Uterus (tissue), 4 donors: Measurements from ENCODE around the gene MYLIP. TPM values are rescaled to one million over a fixed set of nuclear protein-coding genes. Genes with fewer than 3 reads are reported as not detected.

Experiments
- DNase-seq, 2 donors: peaks; one replicate each; pipeline ENCODE4 v3.0.0-alpha.2; 2019 to 2020
- H3K27ac ChIP-seq, 2 donors: fragments of 200-600 bp; sonication (generic); 1 replicate in 1 of 2; 2 replicates in 1 of 2; pipeline ENCODE4 v1.5.1; 2016 to 2018
- H3K27me3 ChIP-seq, 2 donors: fragments of 200-600 bp; sonication (generic); one replicate each; pipeline ENCODE4 v1.5.1; 2018 to 2019; ENCODE audit warnings: control low read depth in 1 of 2
- H3K36me3 ChIP-seq, 2 donors: fragments of 200-600 bp; sonication (generic); one replicate each; pipeline ENCODE4 v1.5.1; 2019; ENCODE audit warnings: control low read depth in 1 of 2
- H3K4me1 ChIP-seq, 2 donors: fragments of 200-600 bp; sonication (generic); one replicate each; pipeline ENCODE4 v1.5.1; 2018 to 2019; ENCODE audit warnings: control low read depth in 1 of 2
- H3K4me3 ChIP-seq, 2 donors: fragments of 200-600 bp; sonication (generic); 1 replicate in 1 of 2; 2 replicates in 1 of 2; pipeline ENCODE4 v1.5.1; 2018 to 2019; ENCODE audit warnings: mild to moderate bottlenecking in 1 of 2
- H3K9me3 ChIP-seq, 2 donors: fragments of 200-600 bp; sonication (generic); one replicate each; pipeline ENCODE4 v1.5.1; 2019; ENCODE audit warnings: control low read depth in 1 of 2
- POLR2A ChIP-seq, 2 donors: fragments of 450-650 bp; IDR thresholded peaks; one replicate each; pipeline ENCODE4 v1.6.1; 2016; ENCODE audit warnings: antibody characterized with exemption in 2 of 2, mild to moderate bottlenecking in 1 of 2, moderate library complexity in 1 of 2
- intact Hi-C: fragments of 100-400 bp; cut with DNase I; formaldehyde crosslinking; loops from one replicate; pipeline ENCODE4 v1.15.1; 2023; ENCODE audit warnings: low total_unique reads
- total RNA-seq, 4 donors: library from RNA; depleted of rRNA in 3 of 4; stranded (reverse); fragments of >200 nt in 3 of 4; gene quantifications; one replicate each; pipeline versions ENCODE4 v1.1.0 to v1.2.4, GENCODE V29; 2014 to 2023
- TF ChIP-seq, protein P1 (sequence below), 4 experiments: fragments of 200-600 bp in 2 of 4; fragments of 450-650 bp in 2 of 4; sonication (generic) in 2 of 4; IDR thresholded peaks; one replicate each; pipeline ENCODE4 v1.5.1; 2016 to 2019; ENCODE audit warnings: antibody characterized with exemption in 4 of 4, mild to moderate bottlenecking in 2 of 4, moderate library complexity in 1 of 4
- donor health status: DM: yes; HTN: yes; CAD: no.

The MYLIP gene
- total RNA-seq, 4 donors from 2014 or later, result 11.5 to 79.2 (median 58.7) TPM

DNA sequence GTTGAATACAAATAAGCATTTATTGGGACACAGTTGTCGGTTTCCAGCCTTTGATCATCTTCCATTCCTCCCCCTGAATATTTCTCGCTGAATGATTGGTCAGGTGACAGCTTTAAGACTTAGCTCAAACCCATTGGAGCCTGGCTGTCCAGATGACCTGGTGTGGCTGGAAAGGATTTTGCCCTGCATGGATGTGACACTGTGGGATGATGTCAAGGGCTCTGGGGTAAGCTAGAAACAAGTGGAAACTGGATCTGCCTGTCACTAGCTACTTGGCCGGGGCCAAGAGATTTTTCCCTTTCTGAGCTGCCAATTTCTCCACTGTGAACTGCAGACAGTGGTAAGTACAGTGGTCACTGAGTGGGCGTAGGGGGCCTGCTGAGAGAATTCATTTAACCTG, 41.9 kb upstream of the MYLIP start:
- no peaks in the 10 kb centered on the region for H3K36me3 ChIP-seq
- no peak overlapping the region for H3K27ac ChIP-seq
- no peaks in the 10 kb centered on the region for H3K4me1 ChIP-seq
- intact Hi-C loops, result no loop called here
- TF ChIP-seq, protein P1, sequence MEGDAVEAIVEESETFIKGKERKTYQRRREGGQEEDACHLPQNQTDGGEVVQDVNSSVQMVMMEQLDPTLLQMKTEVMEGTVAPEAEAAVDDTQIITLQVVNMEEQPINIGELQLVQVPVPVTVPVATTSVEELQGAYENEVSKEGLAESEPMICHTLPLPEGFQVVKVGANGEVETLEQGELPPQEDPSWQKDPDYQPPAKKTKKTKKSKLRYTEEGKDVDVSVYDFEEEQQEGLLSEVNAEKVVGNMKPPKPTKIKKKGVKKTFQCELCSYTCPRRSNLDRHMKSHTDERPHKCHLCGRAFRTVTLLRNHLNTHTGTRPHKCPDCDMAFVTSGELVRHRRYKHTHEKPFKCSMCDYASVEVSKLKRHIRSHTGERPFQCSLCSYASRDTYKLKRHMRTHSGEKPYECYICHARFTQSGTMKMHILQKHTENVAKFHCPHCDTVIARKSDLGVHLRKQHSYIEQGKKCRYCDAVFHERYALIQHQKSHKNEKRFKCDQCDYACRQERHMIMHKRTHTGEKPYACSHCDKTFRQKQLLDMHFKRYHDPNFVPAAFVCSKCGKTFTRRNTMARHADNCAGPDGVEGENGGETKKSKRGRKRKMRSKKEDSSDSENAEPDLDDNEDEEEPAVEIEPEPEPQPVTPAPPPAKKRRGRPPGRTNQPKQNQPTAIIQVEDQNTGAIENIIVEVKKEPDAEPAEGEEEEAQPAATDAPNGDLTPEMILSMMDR (IDR thresholded peaks at IDR 0.05), result no peak
- no peak for TF ChIP-seq POLR2A (IDR thresholded peaks at IDR 0.05)
- no peaks in the 10 kb centered on the region for H3K9me3 ChIP-seq
- no peak for DNase-seq
- H3K27me3 ChIP-seq, result no peaks in the 10 kb centered on the region
- H3K4me3 ChIP-seq, result no peak overlapping the region

DNA sequence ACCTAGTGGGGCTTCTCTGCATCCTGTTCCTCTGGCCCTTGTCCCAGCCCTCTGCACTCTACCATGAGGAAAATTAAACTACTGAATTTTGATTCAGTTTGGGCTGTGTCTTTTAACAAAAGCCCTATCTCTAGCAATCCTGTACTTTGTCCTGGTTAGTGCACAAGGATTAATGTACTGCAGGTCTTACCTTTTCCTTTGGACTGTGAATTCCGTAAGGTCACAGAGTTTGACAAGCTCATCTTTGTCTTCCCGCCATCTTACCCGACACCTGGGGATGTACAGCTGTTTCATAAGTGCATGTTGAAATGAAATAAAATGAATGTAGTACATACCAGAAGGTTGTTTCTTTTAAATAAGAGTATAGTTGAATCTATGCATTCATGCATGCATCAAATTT, 41.5 kb upstream of the MYLIP start:
- Histone ChIP-seq H3K4me3 (no peak overlapping the region), H3K27ac (no peak overlapping the region)

DNA sequence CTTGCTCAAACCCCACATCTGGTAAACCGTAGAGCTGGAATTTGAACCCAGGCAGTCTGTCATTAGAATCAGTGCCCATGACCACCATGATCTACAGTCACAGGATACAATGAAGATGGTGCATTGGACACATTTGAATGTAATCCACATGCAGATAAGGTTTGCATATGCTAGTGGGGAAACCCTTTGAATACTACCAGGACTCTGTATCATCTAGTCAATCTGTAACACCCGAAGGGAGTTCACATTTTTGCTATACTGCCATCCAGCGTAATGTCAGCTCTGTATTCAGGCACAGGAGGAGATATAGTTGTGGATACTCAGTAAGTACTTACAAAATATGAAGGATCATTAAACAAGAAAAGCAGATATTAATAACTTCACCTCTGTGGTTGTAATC, 40.5 kb upstream of the MYLIP start:
- no peak for TF ChIP-seq POLR2A (IDR thresholded peaks at IDR 0.05)
- TF ChIP-seq, protein P1 (IDR thresholded peaks at IDR 0.05), result no peak
- no peak overlapping the region for H3K27ac ChIP-seq
- H3K4me1 ChIP-seq, result no peaks in the 10 kb centered on the region
- H3K27me3 ChIP-seq, result no peaks in the 10 kb centered on the region
- no peak overlapping the region for H3K4me3 ChIP-seq
- H3K36me3 ChIP-seq, result no peaks in the 10 kb centered on the region
- H3K9me3 ChIP-seq, result no peaks in the 10 kb centered on the region
- DNase-seq, result no peak
- intact Hi-C loops, result no loop called here

More for the DNA sequence above, 41.5 kb upstream of the MYLIP start:
- H3K27me3 ChIP-seq, result no peaks in the 10 kb centered on the region
- intact Hi-C loops, result no loop called here
- DNase-seq, result no peak
- TF ChIP-seq POLR2A (IDR thresholded peaks at IDR 0.05), result no peak
- TF ChIP-seq, protein P1 (IDR thresholded peaks at IDR 0.05), result no peak
- H3K36me3 ChIP-seq, result no peaks in the 10 kb centered on the region
- H3K4me1 ChIP-seq, result no peaks in the 10 kb centered on the region
- no peaks in the 10 kb centered on the region for H3K9me3 ChIP-seq

DNA sequence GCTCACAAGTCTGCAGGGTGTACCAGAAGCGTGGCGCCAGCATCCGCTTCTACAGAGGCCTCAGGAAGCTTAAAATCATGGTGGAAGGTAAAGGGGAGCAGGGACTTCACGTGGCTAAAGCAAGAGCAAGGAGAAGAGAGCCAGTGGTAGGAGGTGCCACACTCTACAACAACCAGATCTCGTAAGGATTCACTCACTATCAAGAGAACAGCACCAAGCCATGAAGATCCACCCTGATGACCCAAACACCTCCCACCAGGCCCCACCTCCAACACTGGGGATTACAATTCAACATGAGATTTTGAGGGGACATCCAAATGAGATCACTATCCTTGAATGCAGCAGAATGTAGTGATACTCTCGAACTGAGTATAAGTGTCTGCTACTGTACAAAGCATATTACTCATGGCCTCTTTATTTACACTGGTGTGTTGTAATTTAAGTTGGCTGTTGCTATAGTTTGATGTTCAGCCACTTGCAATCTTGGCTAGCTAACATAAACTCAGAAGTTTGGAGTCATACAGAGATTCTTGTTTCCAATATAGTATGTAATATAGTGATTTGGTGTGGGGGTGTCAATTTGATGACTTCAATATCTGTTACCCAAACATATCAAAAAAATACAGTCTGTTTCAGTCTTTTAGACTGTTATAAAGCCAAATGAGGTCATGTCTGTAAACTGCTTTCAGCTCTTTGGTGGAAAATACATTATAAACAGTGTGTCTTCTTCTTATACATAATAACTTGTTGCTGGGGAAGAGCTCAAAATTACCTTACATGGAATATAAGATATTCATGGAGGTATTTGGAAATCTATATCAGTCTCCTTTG, 39.4 kb upstream of the MYLIP start:
- no peak for TF ChIP-seq POLR2A (IDR thresholded peaks at IDR 0.05)
- TF ChIP-seq, protein P1 (IDR thresholded peaks at IDR 0.05), result no peak
- no peaks in the 10 kb centered on the region for H3K36me3 ChIP-seq
- H3K9me3 ChIP-seq, result no peaks in the 10 kb centered on the region
- H3K27me3 ChIP-seq, result no peaks in the 10 kb centered on the region
- H3K4me1 ChIP-seq, result no peaks in the 10 kb centered on the region
- DNase-seq, result no peak
- intact Hi-C loops, result no loop called here
- H3K27ac ChIP-seq, result no peak overlapping the region
- no peak overlapping the region for H3K4me3 ChIP-seq

DNA sequence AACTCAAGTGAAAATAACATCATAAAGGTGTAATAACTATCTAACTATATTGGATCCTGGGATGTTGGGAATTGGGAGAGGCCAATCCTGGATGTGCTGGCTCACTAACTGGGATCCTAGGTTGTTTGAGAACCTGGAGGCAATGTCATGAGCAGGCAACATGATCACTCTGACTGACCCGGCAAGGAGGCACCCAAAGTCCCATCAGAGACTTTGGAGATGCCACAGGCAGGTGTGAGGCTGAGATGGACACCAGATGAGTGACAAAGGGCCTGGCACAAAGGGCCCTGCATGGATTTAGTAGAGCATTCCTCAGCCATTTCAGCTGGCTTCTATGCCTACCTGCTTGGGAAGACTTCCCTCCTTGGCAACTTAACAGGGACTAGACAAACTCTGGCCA, 38.4 kb upstream of the MYLIP start:
- intact Hi-C loops, result no loop called here
- H3K27ac ChIP-seq, result no peak overlapping the region
- no peak for TF ChIP-seq POLR2A (IDR thresholded peaks at IDR 0.05)
- TF ChIP-seq, protein P1 (IDR thresholded peaks at IDR 0.05), result no peak
- no peaks in the 10 kb centered on the region for H3K4me1 ChIP-seq
- no peak overlapping the region for H3K4me3 ChIP-seq
- no peaks in the 10 kb centered on the region for H3K9me3 ChIP-seq
- DNase-seq, result no peak
- no peaks in the 10 kb centered on the region for H3K27me3 ChIP-seq
- H3K36me3 ChIP-seq, result no peaks in the 10 kb centered on the region
